Colonic mucosa (tissue), 4 donors: ENCODE measurements around the gene MCC. TPM values are rescaled to one million over a fixed set of nuclear protein-coding genes. Genes with fewer than 3 reads are reported as not detected.

Experiments
- DNase-seq: peaks from one replicate; pipeline ENCODE4 v3.0.0-alpha.2; 2020
- H3K27ac ChIP-seq: fragments of 200-600 bp; one replicate; pipeline ENCODE4 v1.8.0; 2021
- H3K27me3 ChIP-seq: fragments of 200-600 bp; one replicate; pipeline ENCODE4 v1.8.0; 2021
- H3K36me3 ChIP-seq: fragments of 200-600 bp; one replicate; pipeline ENCODE4 v1.8.0; 2021
- H3K4me1 ChIP-seq: fragments of 200-600 bp; one replicate; pipeline ENCODE4 v1.8.0; 2021; ENCODE audit warnings: mild to moderate bottlenecking
- H3K4me3 ChIP-seq: fragments of 200-600 bp; one replicate; pipeline ENCODE4 v1.8.0; 2021
- H3K9ac ChIP-seq, 2 donors: one replicate each; pipeline ENCODE4 v1.7.0; 2013; ENCODE audit warnings: control low read depth in 2 of 2, low read depth in 2 of 2, low read length in 2 of 2
- H3K9me3 ChIP-seq: fragments of 200-600 bp; one replicate; pipeline ENCODE4 v1.8.0; 2021
- intact Hi-C: fragments of 100-400 bp; cut with DNase I; formaldehyde crosslinking; loops from one replicate; pipeline ENCODE4 v1.14.1; 2022
- total RNA-seq, 2 donors: library from RNA; stranded (reverse); fragmentation: NEBNext Ultra II Directional in 1 of 2; extraction: Animal tissue kit (Norgen Biotek cat#: 25700) in 1 of 2; gene quantifications; one replicate each; pipeline ENCODE4 v1.2.1, GENCODE V29; 2021
- TF ChIP-seq, protein P1 (sequence below): fragments of 200-600 bp; IDR thresholded peaks from one replicate; pipeline ENCODE4 v1.8.0; 2022; ENCODE audit warnings: antibody characterized with exemption, mild to moderate bottlenecking
- donor health status: healthy.
- donor health status: DM: no; HTN: no; CAD: no.
- donor health status: DM: no; HTN: no; CAD: no.

The MCC gene
- 1 to 10 TPM; 1.9 to 3.1 TPM for total RNA-seq

DNA sequence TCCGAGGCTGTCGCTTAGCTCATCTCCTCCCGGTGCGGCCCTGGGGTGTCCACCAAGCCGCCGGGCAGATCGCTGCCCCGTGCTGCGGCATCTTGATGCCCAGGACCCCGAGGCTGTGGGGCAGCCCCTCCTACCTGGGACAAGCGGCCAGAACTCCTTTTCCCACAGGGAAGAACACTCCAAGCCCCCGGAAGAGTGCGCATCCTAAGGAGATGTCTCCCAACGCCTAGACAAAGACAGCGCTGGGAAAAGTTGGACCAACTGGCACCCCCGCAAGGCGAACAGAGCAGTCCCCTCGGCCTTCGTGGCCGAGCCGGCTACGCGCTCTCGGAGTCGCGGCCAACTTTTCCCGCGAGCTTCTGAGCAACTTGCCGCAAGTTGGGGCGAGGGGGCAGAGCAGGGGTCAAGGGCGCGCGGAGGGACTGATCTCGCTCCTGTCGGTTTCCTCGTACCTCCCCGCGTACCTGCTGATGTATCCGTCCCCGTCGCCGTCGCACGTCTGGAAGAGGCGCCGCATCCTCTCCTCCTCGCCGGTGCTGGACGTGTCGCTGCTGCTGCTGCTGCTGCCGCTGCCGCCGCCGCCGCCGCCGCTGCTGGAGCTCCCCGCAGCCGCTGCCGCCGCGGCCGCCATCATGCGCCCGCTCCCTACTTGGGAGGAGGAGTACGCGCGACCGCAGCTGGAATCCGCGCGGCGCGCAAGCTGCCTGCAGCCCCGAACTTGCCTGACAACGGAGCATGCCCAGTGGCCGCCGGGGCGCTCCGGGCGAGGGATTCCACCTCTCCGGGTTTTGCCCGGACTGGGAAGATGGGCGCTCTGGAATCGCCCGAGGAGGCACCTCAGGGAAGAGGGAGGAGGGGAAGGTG, at the start of gene MCC:
TSS of gene MCC (minus strand) at position 673 of the 864 bp plus-strand sequence.
- peak within 1 kb of the TSS; percentile 57 for H3K4me3 ChIP-seq
- peak; percentile 76 for DNase-seq
- H3K9me3 ChIP-seq, result no peaks in the 10 kb centered on the region
- intact Hi-C loops, result no loop called here
- H3K9ac ChIP-seq, result peak within 1 kb of the TSS; percentile 19 to 66
- TF ChIP-seq, protein P1, sequence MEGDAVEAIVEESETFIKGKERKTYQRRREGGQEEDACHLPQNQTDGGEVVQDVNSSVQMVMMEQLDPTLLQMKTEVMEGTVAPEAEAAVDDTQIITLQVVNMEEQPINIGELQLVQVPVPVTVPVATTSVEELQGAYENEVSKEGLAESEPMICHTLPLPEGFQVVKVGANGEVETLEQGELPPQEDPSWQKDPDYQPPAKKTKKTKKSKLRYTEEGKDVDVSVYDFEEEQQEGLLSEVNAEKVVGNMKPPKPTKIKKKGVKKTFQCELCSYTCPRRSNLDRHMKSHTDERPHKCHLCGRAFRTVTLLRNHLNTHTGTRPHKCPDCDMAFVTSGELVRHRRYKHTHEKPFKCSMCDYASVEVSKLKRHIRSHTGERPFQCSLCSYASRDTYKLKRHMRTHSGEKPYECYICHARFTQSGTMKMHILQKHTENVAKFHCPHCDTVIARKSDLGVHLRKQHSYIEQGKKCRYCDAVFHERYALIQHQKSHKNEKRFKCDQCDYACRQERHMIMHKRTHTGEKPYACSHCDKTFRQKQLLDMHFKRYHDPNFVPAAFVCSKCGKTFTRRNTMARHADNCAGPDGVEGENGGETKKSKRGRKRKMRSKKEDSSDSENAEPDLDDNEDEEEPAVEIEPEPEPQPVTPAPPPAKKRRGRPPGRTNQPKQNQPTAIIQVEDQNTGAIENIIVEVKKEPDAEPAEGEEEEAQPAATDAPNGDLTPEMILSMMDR, result no peak
- peaks cover 13% of the 10 kb centered on the region for H3K27me3 ChIP-seq
- H3K27ac ChIP-seq, result no peak within 1 kb of the TSS
- no peaks in the 10 kb centered on the region for H3K36me3 ChIP-seq
- H3K4me1 ChIP-seq, result peaks cover 4% of the 10 kb centered on the region

DNA sequence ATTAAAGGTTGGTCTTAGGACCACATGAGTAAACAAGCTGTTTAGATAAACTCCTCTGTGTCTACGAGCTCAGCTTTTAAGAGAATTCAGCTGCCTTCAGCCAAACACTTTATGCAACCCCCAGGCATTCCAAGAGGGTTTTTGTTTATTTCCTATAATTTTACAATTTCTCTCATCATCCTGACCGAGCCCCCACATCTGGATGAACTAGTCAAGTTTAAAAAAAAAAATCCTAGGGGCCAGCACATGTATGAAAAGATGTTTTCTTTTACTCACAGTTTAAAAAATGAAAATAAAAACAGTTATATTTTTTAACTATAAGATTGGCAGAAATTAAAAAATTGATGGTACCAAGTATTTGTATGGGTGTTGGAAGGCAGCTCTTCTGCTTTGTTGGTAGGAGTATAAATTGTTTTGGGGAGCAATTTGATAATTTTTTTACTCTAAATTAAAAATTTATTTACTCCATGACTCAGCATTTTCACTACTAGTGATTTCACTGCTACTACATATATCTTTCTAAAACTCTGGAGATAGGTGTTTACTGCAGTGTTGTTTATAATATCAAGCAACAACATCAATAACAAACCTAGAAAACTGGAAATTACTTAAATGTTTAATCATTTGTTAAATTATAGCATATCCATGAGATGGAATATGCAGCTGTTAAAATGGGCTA, 43.4 kb upstream of the MCC start:
- H3K9me3 ChIP-seq, result no peaks in the 10 kb centered on the region
- H3K9ac ChIP-seq, result no peak overlapping the region
- TF ChIP-seq, protein P1, result no peak
- H3K4me3 ChIP-seq, result no peak overlapping the region
- no peaks in the 10 kb centered on the region for H3K36me3 ChIP-seq
- H3K27ac ChIP-seq, result no peak overlapping the region
- intact Hi-C loops, result no loop called here
- H3K4me1 ChIP-seq, result no peaks in the 10 kb centered on the region
- H3K27me3 ChIP-seq, result no peaks in the 10 kb centered on the region
- no peak for DNase-seq

DNA sequence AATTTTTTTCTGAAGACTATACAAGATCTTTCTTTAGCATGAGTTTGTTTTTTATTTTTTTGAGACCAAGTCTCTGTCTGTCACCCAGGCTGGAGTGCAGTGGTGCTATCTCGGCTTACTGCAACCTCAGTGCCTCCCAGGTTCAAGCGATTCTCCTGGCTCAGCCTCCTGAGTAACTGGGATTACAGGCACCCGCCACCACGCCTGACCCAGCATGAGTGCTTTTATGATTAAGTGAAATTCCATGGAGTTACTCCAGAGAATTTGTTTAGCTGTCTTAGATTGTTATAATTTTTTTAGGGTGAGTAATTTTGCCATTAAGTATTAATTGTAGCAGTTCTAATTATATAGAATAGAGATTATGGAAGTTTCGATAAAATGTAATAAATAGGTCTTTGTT, 39.5 kb upstream of the MCC start:
- no peak for DNase-seq
- H3K9ac ChIP-seq, result no peak overlapping the region
- H3K9me3 ChIP-seq, result no peaks in the 10 kb centered on the region
- intact Hi-C loops, result no loop called here
- no peak overlapping the region for H3K4me3 ChIP-seq
- TF ChIP-seq, protein P1, result no peak
- H3K36me3 ChIP-seq, result no peaks in the 10 kb centered on the region
- no peaks in the 10 kb centered on the region for H3K27me3 ChIP-seq
- H3K4me1 ChIP-seq, result no peaks in the 10 kb centered on the region
- H3K27ac ChIP-seq, result no peak overlapping the region

GRCh38 chr5:113526421-113526820, 38.2 kb upstream of the MCC start:
- no peaks in the 10 kb centered on the region for H3K9me3 ChIP-seq
- no peaks in the 10 kb centered on the region for H3K4me1 ChIP-seq
- no peaks in the 10 kb centered on the region for H3K27me3 ChIP-seq
- TF ChIP-seq, protein P1, result no peak
- no peaks in the 10 kb centered on the region for H3K36me3 ChIP-seq
- no peak overlapping the region for H3K27ac ChIP-seq
- intact Hi-C loops, result no loop called here
- H3K9ac ChIP-seq, result no peak overlapping the region
- H3K4me3 ChIP-seq, result no peak overlapping the region
- DNase-seq, result no peak

DNA sequence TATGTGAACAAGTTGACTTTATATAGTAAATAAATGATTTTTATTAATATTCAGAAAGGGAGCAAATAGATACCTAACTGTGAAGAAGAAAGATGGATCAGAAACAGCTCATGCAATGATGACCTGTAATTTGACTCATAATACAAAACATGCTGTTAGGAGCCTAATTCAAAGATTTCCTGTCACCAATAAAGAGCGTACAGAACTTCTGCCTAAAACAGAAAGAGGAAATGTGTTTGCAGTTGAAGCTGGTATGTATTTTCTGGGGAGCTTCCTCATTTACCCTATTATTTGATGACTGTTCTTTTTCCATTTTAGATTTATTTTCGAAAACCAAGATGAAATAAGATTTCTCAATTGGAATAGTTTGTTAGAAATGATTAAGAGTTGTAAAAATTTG, 36.7 kb upstream of the MCC start:
- no peaks in the 10 kb centered on the region for H3K4me1 ChIP-seq
- no peaks in the 10 kb centered on the region for H3K27me3 ChIP-seq
- TF ChIP-seq, protein P1, result no peak
- intact Hi-C loops, result no loop called here
- no peaks in the 10 kb centered on the region for H3K9me3 ChIP-seq
- peak overlapping the region; percentile 14 for H3K27ac ChIP-seq
- no peaks in the 10 kb centered on the region for H3K36me3 ChIP-seq
- H3K4me3 ChIP-seq, result no peak overlapping the region
- no peak for DNase-seq
- H3K9ac ChIP-seq, result no peak overlapping the region
